HPDE6-E6E7 (cell line): ENCODE results near the gene RNF10.
"Not testable (repeated sequence)": the region's sequence is repeated elsewhere in the genome, so short reads cannot be mapped to it uniquely, and the experiment has no call there.

ENCODE experiments used
- DNase-seq: peaks from one replicate; pipeline ENCODE4 v3.0.0; 2011; ENCODE audit warnings: missing footprints; ENCODE audit errors: extremely low spot score

Gene RNF10

DNA sequence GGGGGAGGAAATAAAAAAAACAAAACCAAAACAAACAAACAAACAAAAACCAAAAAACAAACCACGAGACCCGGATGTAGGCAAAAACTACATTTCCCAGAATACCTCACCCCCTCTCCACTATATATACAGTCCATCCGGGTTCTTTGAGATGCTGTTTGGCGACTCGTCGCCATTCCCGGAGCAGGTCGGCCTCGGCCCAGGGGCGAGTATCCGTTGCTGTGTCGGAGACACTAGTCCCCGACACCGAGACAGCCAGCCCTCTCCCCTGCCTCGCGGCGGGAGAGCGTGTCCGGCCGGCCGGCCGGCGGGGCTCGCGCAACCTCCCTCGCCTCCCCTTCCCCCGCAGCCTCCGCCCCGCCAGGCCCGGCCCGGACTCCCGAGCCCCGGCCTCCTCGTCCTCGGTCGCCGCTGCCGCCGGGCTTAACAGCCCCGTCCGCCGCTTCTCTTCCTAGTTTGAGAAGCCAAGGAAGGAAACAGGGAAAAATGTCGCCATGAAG lies at the start of gene RNF10:
RNF10 (plus strand) TSS at position 154 of the 500 bp plus-strand sequence. CDS start 456 bp downstream, outside the sequence.
- DNase-seq = peak; percentile 79

DNA sequence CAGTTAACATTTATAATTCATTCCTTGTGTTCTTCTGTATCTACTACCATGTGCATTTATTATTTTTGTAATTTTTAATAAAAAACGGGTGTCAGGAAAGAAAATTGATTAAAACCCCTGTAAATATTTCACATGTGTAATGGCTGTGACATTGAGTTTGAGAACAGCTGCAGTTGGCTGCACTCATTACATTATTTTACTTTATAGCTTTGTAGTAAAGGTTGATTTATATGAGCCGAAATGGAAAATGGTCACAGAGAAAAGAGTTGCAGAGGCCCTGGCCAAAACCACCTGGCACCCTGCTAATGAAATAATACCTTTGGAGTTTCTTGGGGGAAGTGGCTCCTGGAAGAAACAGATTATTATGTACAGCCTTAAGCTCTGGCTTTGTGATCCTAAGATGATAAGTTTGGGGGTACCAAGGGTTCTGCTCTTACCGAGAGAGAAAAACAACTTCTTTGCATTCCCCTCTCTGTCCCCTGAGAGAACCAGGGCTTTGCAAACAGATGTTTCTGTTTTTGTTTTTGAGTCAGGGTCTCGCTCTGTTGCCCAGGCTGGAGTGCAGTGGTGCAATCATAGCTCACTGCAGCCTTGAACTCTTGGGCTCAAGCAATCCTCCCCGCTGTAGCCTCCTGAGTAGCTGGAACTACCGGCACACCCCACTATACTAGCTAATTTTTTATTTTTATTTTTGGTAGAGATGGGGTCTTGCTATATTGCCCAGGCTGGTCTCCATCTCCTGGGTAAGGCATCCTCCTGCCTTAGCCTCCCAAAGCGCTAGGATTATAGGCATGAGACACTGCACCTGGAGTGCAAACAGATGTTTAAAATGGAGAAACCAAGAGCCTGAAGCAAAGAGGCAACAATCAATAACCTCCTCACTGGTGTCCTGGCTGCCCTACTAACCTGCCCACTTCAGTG lies 47.9 kb upstream of the RNF10 start:
- DNase-seq = no peak

DNA sequence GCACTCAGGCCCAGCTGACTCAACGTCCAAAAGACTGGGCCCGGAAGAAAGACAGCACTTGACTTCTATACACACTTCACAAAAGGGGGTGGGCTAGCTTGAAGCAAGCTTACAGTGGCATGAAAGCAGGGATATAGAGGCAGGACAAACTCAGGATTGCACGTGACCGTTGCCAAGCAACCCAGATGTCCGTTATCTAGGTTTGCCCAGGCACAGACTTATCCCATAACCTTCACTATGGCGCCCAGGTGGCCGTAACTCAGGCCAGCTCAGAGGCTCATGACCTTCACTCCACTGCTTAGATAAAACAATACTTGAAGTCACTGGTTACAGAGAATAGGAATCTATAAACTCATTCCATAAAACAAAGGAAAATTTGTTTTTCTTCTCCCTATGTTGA lies 46.6 kb upstream of the RNF10 start:
- DNase-seq = not testable (repeated sequence)

DNA sequence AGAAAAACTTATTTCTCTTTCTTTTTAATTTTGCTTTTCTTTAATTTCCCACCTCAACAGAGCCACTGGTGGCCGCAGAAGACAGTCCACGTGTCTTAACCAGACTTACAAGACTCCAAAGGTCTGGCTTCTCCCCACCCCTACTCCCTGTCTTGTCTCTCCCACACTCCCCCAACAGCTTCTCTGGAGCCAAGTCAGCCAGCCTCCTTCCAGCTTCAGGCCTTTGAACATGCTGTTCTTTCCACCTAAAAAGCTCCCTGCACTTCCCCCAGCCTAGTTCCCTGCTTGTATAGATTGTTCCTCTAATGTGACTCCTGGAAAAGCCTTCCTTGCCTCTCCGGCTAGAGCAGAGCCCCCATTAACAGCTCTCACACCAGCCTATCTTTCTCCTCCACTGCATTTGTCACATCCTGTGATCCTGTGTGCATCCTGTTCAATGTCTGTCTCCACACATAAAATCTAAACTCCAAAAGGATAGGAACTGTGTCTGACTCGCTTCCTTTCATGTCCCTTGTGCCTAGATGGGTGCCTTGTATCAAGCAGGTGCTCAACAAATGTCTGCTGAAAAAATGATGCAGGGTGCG lies 46.0 kb upstream of the RNF10 start:
- no peak for DNase-seq

DNA sequence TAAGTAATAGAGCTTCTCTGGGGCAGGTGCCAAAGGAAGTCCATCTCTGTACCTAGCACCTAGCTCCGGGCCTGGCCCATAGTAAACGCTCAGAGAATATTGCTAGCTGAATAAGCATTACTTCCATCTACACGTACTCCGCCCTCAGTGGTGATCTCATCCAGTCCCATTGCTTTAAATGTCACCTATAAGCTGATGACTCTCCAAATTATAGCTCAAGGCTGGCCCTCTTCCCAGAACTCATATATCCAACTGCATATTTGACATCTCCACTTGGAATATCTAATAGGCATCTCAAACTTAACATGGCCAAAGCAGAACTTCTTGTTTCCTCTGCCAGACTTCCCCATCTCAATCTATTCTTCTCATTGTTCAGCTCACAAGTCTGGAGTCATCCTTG lies 45.1 kb upstream of the RNF10 start:
- DNase-seq = no peak

DNA sequence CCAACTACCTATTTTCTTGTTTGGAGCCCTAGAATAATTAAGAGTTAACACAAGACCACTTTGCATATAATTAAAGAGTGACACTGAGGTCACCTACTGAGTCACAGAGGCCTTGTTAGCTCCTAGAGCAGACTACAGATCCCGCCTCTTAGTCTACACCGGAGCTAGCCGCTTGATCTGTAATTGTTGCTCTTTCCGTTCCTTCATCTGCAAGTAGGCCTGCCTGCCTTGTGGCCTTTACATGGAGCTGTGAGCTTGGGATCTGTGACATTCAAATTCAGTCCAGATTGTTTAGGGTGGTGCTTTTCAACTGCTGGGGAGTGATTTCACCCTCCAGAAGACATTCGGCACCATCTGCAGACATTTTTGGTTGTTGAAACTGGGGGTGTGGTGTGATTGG lies 43.8 kb upstream of the RNF10 start:
- no peak for DNase-seq

DNA sequence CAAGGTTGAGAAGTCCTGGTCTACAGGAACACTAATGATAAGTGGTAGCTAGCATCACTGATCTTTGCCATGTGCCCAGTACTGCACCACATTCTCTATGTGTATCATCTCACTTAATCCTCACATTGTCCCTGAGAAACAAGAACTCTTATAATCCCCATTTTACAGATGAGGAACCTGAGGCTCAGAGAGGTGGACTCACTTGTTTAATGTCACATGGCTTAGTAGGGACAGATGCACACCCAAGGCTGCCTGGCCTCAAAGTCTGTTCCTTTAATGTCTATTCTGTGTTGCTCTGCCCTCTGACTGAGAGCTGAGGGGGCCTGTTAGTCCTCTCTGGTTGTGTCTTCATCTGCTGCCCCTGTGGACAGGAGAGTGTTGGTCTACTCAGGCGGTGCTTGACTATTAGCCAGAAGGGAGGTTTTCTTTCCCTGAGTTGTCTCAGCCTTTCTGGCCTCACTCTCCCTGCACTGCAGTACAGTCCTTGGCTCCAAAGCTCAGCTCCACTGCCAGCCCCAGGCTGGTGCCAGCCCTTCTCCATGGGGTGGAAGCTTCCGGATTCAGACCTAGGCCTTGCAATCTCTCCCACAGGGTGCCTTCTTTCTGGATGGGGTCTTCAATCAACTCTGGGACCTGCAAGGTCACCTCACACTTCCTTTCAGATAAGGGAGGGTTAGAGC lies 43.2 kb upstream of the RNF10 start:
- no peak for DNase-seq

DNA sequence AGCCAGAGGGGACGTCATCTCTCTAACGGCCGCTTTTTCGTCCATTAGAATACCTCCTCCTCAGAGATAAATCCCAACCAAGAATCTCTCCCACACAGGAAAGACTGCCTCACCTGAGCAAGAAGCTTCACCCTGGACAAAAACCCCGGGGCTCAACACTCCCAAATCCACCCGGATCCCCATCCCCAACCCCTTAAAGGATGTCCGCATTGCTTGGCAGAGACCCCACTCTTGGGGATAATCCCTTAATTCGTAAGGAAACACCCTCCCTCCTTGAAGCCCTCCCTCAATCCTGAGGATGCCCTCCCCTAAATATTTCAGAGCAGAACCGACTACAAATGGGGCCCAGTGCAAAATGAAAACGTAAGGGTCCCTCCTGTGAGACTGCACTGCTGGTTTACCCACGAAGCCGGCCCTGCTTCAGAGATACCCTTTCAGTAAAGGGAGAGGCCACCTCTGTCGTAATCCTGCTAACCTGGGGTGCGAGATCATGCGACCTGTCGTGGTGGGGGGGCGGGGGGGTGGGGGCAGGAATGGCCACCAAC lies 38.9 kb upstream of the RNF10 start:
- DNase-seq = no peak

DNA sequence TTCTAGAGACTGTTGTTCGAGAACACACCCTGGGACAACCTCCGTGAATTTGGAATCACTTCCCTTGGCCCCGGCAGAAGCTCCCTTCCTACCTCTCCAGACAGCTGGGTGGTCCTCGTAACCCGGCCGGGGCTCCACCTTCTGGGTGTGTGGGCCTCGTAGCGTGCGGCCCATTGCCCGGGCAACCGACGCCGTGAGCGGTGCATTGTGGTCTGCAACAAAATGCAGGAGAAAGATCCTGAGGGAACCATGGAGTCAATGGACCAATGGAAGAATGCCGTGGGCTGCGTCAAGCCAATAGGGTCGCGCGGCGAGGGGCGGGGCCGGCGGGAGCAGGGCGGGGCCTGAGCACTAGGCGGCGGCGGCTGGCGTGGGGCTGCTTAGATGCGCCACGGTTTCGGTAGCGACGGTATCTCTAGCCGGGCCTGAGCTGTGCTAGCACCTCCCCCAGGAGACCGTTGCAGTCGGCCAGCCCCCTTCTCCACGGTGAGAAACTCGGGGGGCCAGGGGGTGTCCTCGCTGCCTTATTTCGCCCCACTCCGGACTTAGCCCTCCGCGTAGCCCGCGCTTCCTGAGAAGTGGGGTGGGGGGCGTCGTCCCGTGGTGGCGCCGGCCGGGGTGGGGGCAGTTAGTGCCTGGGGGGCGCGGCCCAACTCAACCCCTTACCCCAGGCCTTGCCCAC lies 38.3 kb upstream of the RNF10 start, which contains the start of gene DYNLL1:
DYNLL1 (plus strand) TSS at position 383 of the 682 bp plus-strand sequence. CDS start 309 bp downstream, outside the sequence.
- DNase-seq = peak; percentile 95

DNA sequence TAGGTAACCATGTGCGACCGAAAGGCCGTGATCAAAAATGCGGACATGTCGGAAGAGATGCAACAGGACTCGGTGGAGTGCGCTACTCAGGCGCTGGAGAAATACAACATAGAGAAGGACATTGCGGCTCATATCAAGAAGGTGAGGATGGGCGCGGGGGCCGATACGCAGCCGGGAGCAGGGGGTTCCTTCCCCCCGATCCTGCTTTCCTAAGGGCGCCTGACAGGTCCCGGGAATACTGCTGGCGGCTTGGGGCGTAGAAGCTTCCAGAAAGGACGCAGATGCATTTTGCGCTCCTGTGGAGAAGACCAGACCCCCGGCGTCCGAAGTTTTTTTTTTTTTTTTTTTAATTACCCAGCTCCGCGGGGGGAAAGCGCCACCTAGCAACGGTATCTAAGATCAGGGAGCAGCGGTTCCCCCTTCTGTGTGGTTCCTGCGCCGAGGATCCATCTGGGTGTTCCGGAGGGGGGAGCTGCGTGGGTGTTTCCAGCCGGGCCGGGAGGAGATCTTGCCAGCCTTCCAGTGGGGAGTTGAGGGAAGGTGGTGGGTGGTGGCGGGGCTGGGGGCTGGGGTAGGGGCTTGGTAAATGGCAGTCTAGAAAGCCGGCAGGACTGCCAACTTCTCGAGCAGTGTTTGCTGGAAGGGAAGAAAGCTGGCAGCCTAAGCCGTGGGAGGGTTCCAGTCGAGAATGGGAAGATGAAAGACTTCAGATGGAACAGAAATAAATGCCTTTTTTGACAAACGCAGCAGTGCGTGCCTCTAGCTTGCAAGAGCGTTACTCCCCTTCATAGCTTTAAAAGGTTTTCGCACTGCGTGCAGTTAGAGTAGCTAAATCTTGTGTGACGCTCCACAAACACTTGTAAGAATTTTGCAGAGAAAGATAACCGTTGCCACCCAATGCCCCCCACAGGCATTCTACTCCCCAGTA lies 37.5 kb upstream of the RNF10 start:
- DNase-seq = peak; percentile 49

DNA sequence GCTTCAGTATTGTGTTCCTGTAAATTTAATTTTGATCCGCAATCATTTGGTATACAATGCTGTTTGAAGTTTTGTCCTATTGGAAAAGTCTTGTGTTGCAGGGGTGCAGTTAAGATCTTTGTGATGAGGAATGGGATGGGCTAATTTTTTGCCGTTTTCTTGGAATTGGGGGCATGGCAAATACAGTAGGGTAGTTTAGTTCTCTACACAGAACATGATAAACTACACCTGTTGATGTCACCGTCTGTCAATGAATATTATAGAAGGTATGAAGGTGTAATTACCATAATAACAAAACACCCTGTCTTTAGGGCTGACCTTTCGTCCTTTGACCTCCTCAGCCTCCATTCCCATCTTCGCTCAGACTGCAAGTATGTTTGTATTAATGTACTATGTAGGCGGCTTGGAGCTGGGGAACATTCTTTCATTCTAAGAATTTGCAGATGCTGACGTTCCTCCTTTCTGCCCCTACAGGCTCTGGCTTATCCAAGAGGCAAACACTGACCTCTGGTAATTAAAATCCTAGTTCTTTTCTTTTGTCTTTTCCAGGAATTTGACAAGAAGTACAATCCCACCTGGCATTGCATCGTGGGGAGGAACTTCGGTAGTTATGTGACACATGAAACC lies 36.5 kb upstream of the RNF10 start:
- no peak for DNase-seq

DNA sequence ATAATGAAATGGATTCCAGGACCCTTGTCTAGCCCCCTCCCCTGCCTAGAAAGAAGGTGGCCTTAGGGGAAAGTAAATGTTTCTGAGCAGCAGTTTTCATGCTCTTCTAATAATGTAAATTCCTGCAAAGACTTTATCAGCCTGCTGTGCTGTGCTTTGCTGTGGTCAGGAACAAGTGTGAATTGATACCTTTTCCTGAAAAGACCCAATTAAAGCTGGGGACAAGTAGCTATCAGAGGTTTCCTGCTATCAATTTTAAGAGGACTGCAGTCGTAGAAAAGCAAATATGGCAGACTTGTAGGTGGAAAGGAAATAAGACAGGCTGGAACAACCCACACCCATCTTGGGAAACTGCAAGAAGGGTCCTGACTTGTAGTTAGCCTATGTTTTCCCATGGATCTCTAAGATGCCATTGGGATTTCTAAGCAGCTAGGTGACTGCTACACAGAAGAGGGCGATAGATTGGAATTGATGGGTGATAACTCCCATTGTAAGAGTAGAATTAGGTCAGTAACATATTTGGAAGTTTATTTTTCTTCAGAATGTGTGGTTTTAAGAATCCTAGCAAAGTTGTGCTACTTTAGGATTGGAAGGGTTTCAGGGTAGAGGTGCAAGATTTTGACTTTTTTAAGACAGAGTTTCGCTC lies 35.2 kb upstream of the RNF10 start:
- DNase-seq = no peak

DNA sequence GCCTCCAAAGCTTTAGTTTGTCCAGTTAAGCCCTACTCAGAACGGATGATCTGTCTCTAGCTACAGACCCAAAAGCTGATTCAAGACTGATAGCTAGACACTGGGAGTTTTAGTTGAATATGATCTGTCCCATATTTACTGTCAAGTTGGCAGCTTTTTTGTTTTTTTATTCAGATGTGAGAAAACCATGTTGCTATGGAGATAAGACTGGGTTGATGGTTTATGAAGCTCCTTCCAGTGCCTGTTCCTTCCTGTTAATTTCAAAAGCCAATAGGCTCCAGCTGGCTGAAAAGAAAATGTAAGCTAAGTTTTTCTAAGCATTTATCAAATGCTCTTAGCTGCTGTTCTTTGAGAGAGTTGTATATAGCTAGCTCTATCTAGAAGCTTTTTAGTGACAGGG lies 33.6 kb upstream of the RNF10 start:
- DNase-seq = no peak

DNA sequence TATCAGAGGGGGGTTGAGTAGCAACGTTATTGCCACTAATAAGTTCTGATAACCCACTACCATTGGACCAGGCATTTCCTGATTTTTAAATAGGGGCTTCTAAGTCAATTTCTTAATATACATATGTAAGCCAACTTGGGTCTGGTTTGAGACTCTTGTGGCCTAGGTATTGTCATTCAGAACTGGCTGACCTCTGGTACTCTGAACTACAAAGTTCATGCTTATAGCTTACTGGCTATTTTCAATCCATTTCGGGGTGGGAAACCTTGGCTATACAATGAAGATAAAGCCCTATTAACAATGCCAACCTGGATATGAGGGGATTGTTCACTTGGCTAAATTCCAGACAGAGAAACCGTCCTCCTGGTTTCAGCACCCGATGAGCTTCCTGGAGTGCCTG lies 29.6 kb upstream of the RNF10 start:
- DNase-seq = no peak

DNA sequence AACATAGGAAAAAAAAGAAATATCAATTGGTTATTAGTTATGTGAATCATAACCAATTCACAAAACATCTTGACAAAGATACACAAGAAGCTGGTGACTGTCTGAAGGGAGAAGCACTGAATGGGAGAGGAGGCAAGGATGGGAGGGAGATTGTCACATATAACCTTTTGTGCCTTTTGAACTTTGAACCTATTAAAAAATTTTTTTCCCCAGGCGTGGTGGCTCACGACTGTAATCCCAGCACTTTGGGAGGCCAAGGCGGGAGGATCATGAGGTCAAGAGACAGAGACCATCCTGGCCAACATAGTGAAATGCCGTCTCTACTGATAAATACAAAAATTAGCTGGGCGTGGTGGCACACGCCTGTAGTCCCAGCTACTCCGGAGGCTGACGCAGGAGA lies 25.6 kb upstream of the RNF10 start:
- no peak for DNase-seq

DNA sequence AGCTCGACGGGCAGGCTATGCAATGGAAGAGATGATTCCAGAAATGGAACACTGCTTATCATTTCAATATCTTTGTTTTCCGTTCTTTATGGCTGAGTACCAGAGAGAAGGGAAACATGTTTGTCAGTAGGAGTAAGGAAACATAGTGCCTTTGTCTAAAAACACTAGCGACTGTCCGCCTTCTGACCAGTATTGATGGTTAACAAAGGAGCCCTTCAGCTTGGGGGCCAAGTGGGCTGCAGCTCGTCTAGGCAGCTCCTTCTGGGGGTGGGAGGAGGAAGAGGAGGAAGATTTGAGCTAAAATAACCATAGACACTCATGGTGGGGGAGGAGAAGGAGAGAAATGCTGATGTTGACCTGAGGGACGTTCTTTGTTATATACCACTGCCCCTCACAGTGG lies 20.2 kb upstream of the RNF10 start:
- no peak for DNase-seq

DNA sequence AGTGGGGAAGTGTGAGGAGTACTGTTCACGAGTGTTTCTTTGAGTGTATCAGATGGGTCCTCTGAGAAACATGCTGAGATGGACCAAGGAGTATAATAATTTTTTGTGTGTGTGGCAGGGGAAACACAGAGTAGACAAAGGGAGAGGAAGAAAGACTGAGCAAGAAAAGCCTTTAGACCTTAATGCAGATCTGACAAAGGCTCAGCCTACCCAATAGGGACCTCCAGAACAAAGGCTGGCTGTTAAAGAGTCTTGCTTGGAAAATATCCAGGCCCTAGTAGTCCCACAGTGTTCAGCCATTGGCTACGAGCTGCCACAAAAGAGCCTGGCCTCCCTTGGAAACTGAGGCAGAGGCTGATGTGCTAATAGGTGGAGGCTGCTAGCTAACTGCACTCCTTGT lies 18.7 kb upstream of the RNF10 start:
- no peak for DNase-seq

DNA sequence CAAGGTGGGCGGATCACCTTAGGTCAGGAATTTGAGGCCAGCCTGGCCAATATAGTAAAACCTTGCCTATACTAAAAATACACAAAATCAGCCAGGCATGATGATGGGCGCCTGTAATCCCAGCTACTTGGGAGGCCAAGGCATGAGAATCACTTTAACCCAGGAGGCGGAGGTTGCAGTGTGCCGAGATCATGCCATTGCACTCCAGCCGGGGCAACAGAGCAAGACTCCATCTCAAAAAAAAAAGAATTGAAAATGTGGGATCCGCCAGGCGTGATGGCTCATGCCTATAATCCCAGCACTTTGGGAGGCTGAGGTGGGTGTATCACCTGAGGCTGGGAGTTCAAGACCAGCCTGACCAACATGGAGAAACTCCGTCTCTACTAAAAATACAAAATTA lies 14.8 kb upstream of the RNF10 start:
- DNase-seq = not testable (repeated sequence)

DNA sequence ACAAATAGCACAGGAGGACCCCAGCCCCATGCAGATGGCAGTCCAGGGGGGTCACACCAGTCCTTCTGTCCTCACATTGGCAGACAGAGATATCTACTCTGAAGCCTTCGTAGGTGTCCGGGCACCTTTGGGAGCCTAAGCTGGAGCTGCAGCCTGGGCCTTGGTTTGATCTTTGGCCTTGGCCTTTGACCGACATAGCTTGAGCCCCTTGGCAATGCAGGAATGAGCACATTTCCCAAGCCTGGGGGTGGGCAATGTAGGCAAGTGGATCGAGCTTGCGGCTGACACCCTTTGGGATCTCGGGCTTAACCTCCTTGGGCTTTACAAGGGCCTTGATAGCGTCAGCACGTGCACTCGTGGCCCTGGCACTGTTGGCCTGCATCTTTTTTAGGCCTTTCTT lies 11.6 kb upstream of the RNF10 start:
- DNase-seq = no peak
